HCEC 1CT (cell line): ENCODE measurements around the gene EXOC8.

Experiments
- DNase-seq: peaks from one replicate; pipeline ENCODE4 v3.0.0-alpha.2; 2017

Gene EXOC8

DNA sequence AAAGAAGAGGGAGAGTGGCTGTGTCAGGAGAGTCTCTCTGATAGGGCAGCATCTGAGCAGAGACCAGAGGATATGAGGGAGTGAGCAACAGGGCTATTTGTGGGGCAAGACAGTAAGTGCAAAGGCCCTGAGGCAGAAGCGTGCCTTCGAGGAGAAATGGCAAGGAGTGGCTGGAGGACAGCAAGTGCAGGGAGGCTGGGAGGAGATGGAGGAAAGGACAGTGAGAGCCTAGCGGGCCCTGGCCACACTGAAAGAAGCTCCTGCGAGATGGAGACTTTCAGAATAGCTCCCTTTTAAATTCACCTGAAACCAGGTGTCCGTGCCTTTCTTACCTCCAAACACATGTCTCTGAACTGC lies 25.2 kb downstream of the EXOC8 start:
- no peak for DNase-seq

DNA sequence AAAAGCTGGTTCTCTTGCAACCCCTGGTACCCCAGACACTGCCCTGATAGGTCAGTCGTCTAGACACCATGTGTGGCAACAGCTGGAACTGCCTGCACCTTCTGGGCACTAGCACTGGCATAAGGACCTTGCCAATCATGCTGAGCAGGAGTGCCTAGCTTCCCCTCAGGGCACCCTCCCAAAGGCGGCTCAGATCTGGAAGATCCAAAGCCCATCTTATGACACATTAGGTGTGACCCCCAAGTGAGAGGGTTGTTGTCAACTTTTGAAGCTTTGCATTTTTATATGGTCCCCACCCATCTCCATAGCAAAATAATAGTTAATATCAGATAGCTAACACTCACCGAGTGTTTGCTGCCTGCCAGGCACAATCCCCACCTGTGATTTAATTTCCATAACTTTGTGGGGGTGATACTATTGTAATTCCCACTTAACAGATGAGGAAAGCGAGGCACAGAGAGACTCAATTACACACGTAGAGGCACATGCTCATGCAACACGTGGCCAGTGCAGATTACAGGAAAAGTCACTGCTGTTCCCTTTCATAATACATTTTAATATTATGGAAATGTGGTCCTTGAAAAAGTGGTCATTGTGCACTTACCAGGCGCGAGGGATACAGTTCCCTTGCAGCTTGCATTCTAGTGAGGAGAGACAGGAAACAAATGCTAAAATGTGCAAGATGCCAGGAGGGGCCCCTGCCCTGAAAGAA lies 25.8 kb downstream of the EXOC8 start:
- DNase-seq: no peak

DNA sequence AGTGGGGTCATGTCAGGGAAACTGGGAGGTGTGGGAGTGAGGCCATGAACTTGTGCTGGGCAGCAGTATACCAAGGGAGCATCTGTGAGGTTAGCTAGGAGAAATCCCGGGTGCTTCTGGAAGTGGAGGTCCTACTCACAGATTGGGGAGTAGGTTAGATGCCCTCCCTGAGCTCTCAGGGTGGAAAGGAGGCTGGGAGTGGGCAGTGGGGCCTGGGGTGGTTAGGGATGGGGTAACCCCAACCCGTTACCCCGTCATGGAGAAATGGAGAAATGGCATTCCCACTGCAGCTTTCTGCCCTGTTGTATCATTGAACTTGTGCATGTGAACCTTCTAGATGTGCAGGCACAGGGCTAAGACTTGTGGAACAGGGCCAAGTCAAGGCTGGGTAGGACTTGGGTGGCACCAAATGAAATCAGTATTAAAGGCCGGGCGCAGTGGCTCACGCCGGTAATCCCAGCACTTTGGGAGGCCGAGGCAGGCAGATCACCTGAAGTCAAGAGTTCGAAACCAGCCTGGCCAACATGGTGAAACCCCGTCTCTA lies 27.2 kb downstream of the EXOC8 start:
- DNase-seq: no peak

DNA sequence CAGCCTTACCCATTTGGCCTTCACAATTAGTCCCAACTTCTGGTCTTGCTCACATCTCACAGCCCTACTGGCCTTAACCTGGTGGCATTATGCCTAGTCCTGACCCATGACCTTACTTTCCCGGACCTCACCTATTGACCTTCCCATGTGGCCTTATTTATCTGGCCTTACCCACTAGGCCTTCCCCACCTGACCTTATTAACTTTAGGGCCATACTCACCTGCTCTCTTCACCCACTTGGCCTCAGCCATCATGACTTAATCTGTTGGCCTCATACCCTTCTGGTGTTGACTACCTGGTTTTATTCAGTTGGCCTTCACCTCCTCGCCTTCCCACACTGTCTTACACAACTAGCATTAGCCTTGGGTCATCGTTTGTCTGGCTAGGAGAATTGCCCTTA lies 35.7 kb downstream of the EXOC8 start:
- DNase-seq: no peak

DNA sequence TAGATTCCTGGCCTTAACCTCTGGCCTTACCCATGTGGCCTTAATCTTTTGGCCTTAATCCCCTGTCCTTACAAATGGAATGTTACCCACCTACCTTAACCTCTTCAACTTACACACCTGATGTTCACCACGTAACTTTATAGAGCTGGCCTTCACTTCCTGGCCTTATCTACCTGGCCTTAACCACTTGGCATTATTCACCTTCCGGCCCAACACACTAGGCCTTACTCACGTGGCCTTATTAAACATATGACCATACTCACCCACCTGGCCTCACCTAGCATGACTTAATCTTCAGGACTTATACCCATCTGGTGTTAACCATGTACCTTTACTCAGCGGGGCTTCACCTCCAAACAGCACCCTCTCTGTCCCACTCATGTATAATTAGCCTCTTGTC lies 41.7 kb downstream of the EXOC8 start:
- DNase-seq: no peak

DNA sequence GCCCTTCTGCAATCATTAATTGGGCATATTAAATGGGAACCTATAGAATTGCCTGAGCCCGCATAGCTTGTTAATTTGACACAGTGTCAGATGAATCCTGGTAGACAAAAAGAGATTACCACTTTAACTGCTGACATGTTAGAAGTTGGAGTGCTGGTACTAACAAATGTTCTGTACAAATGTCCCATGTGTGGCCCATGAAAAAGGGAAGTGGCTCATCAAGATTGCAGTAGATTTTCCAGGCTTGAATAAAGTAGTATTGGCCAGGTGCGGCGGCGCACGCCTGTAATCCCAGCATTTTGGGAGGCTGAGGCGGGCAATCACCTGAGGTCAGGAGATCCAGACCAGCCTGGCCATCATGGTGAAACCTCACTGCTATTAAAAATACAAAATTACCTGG lies 51.0 kb downstream of the EXOC8 start:
- DNase-seq: no peak

DNA sequence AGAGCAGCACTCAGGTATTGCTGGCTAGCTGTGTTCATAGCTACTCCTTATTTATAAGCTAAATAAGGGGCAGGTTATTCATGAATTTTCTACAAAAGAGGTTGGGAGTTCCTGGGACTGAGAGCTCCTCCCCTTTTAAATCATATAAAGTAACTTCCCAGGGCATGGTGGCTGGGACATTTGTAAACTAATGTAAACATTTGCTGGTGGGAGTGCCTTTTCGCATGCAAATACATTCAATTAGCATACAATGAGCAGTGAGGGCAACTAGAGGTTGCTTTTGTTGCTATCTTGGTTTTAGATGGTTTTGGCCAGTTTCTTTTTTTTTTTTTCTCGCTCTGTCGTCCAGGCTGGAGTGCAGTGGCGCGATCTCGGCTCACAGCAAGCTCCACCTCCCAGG lies 53.2 kb downstream of the EXOC8 start:
- no peak for DNase-seq
